Bronchus fibroblast of lung (primary cell): ENCODE results near the gene AFG3L2. TPM values are rescaled to one million over a fixed set of nuclear protein-coding genes. Genes with fewer than 3 reads are reported as not detected.

Experiments used
- total RNA-seq: library from RNA; depleted of rRNA; stranded (reverse); fragments of >200 nt; gene quantifications from 2 replicates; pipeline ENCODE4 v1.2.3, GENCODE V29; 2015

AFG3L2 gene
- total RNA-seq: 33.7 and 34.0 TPM in 2 replicates

DNA sequence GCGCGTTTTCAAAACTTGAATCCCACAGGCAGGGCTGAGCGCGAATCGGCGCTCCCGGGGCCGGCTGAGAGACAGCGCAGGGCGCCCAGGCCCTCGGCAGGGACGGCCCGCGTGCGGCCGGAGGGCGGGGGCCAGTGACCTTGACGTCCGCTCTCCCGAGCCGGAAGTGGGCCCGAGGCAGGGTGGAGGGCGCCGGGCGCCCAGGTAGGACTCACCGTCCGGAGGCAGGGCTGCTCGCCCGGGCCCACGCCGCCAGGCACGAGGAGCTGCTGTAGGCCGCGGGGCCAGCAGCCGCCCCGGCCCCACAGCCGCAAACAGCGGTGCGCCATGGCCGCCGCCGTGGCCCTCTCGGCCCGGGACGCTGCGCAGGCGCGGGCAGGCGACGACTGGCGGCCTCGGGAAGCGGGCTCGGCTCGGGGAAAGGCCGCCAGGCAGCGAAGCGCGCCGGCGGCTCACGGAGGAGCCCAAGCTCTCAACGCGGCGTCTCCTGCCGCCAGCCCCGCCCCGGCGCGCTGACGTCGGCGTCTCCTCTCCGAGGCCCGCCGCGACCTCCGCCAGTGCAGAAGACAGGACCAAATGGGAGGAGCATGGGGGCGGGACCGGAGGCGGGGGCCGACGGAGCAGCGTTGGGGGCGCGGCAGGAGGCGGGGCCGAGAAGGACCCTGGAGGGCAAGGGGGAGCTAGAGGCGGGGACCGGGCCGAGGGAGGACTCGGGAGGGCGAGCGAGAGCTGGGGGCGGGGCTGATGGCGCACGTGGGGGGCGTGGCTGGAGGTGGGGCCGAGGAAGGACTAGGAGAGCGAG is at the start of gene AFG3L2:
TSS of gene AFG3L2 (minus strand) at position 474 of the 802 bp plus-strand sequence. CDS start at position 329, 145 bp downstream.

DNA sequence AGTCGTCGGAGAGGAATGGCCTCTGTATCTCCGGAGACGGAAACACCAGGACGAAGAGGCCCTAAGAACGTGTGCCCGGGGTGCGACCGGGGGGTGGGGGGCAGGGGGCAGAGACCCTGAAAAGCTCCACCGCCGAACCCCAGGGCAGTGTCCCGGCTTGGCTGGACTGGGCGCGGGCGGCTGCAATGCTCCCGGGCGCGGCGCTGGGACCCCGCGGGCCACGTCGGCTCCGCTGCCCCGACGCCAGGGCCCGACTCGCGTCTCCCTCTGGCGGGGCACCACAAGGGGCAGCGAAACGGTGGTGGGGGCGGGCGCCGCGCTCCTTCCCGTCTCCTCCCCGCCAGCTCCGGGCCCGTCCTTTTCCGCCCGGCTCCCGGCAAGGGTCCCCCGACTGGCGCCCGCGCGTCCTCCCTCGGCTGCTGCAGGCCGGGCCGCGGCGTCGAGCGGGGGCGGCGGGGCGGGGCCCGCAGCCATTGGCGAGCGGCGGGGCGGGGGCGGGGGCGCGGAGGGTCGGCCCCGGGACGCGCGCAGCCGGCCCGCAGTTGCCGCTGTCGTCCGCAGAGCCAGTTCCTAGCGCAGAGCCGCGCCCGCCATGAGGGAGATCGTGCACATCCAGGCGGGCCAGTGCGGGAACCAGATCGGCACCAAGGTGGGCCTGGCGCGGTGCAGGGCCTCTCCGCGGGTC is 69.2 kb downstream of the AFG3L2 start, which contains the start of gene TUBB6:
TSS of gene TUBB6 (plus strand) at position 541 of the 685 bp plus-strand sequence. CDS start at position 593, 52 bp downstream.

Other genes starting within 250 kb of the AFG3L2 start
- gene CIDEA, start 122.9 kb downstream of the AFG3L2 start, total RNA-seq: 0.84 and 1.2 TPM in 2 replicates
- gene TUBB6, start 69.0 kb downstream of the AFG3L2 start, total RNA-seq: 749 and 805 TPM in 2 replicates
- gene PRELID3A, start 30.7 kb upstream of the AFG3L2 start, total RNA-seq: 3.1 and 6.1 TPM in 2 replicates